ENCODE data around the gene CCDC27.
"Not testable (repeated sequence)": the region's sequence is repeated elsewhere in the genome, so short reads cannot be mapped to it uniquely, and the experiment has no call there.

The CCDC27 gene

GRCh38 chr1:3790500-3790923 is 38.3 kb downstream of the CCDC27 start:
- no peak overlapping the region for H3K27ac Mint-ChIP-seq
- H3K9me3 Mint-ChIP-seq = no peaks in the 10 kb centered on the region
- H3K4me3 Mint-ChIP-seq = no peak overlapping the region
- no peak for DNase-seq
- H3K4me1 Mint-ChIP-seq (ENCODE audit: low read depth) = peaks cover 51% of the 10 kb centered on the region
- peaks cover 68% of the 10 kb centered on the region for H3K36me3 Mint-ChIP-seq (ENCODE audit: low read depth)
- no peaks in the 10 kb centered on the region for H3K27me3 Mint-ChIP-seq

GRCh38 chr1:3790952-3791351 is 38.7 kb downstream of the CCDC27 start:
- Mint-ChIP-seq H3K27ac (no peak overlapping the region), H3K36me3 (ENCODE audit: low read depth) (peaks cover 63% of the 10 kb centered on the region), H3K4me3 (no peak overlapping the region), H3K4me1 (ENCODE audit: low read depth) (peaks cover 51% of the 10 kb centered on the region), H3K9me3 (no peaks in the 10 kb centered on the region), H3K27me3 (no peaks in the 10 kb centered on the region)
- DNase-seq = no peak

GRCh38 chr1:3795453-3796214 is 43.4 kb downstream of the CCDC27 start:
- H3K36me3 Mint-ChIP-seq (ENCODE audit: low read depth) = peaks cover 38% of the 10 kb centered on the region
- H3K27me3 Mint-ChIP-seq = peaks cover 11% of the 10 kb centered on the region
- peaks cover 49% of the 10 kb centered on the region for H3K4me1 Mint-ChIP-seq (ENCODE audit: low read depth)
- H3K4me3 Mint-ChIP-seq = peak overlapping the region; percentile 83
- peak overlapping the region; percentile 62 for H3K27ac Mint-ChIP-seq
- DNase-seq = no peak
- H3K9me3 Mint-ChIP-seq = no peaks in the 10 kb centered on the region

GRCh38 chr1:3796215-3797061 is 44.2 kb downstream of the CCDC27 start, which contains the start of gene LRRC47:
Gene LRRC47, minus strand, starts transcription at chr1:3796498. Its CDS starts 22 bp downstream, at chr1:3796476.
- Mint-ChIP-seq H3K4me3 (peak within 1 kb of the TSS; percentile 92), H3K27ac (peak within 1 kb of the TSS; percentile 94), H3K9me3 (no peaks in the 10 kb centered on the region), H3K4me1 (ENCODE audit: low read depth) (peaks cover 55% of the 10 kb centered on the region), H3K27me3 (peaks cover 17% of the 10 kb centered on the region), H3K36me3 (ENCODE audit: low read depth) (peaks cover 36% of the 10 kb centered on the region)
- DNase-seq = peak; percentile 96

- Mint-ChIP-seq H3K36me3 (ENCODE audit: low read depth) (peaks cover 10% of the 10 kb centered on the region), H3K9me3 (no peaks in the 10 kb centered on the region), H3K4me3 (no peak overlapping the region), H3K4me1 (ENCODE audit: low read depth) (peaks cover 25% of the 10 kb centered on the region), H3K27me3 (peaks cover 43% of the 10 kb centered on the region), H3K27ac (no peak overlapping the region)
- DNase-seq = no peak
Observed at GRCh38 chr1:3799976-3800685, 47.9 kb downstream of the CCDC27 start.

GRCh38 chr1:3800795-3801194 is 48.5 kb downstream of the CCDC27 start:
- H3K4me1 Mint-ChIP-seq (ENCODE audit: low read depth) = peaks cover 21% of the 10 kb centered on the region
- H3K36me3 Mint-ChIP-seq (ENCODE audit: low read depth); DNase-seq; H3K4me3 Mint-ChIP-seq; H3K9me3 Mint-ChIP-seq: not testable (repeated sequence)
- H3K27me3 Mint-ChIP-seq = peaks cover 44% of the 10 kb centered on the region
- H3K27ac Mint-ChIP-seq = peak overlapping the region; percentile 75

- Mint-ChIP-seq H3K27ac (no peak overlapping the region), H3K4me1 (ENCODE audit: low read depth) (peaks cover 11% of the 10 kb centered on the region), H3K4me3 (no peak overlapping the region), H3K27me3 (peaks cover 44% of the 10 kb centered on the region), H3K9me3 (no peaks in the 10 kb centered on the region), H3K36me3 (ENCODE audit: low read depth) (no peaks in the 10 kb centered on the region)
- no peak for DNase-seq
Observed at GRCh38 chr1:3803905-3804626, 51.8 kb downstream of the CCDC27 start.

- H3K27me3 Mint-ChIP-seq = peaks cover 42% of the 10 kb centered on the region
- not testable (repeated sequence) for H3K9me3 Mint-ChIP-seq; H3K27ac Mint-ChIP-seq; H3K4me3 Mint-ChIP-seq; H3K36me3 Mint-ChIP-seq (ENCODE audit: low read depth); DNase-seq
- peaks cover 11% of the 10 kb centered on the region for H3K4me1 Mint-ChIP-seq (ENCODE audit: low read depth)
Observed at GRCh38 chr1:3804627-3804944, 52.3 kb downstream of the CCDC27 start.

GRCh38 chr1:3805038-3805437 is 52.8 kb downstream of the CCDC27 start:
- H3K4me1 Mint-ChIP-seq (ENCODE audit: low read depth) = peaks cover 11% of the 10 kb centered on the region
- no peak overlapping the region for H3K27ac Mint-ChIP-seq
- H3K9me3 Mint-ChIP-seq = no peaks in the 10 kb centered on the region
- no peaks in the 10 kb centered on the region for H3K36me3 Mint-ChIP-seq (ENCODE audit: low read depth)
- DNase-seq = no peak
- peaks cover 38% of the 10 kb centered on the region for H3K27me3 Mint-ChIP-seq
- no peak overlapping the region for H3K4me3 Mint-ChIP-seq

- no peak for DNase-seq
- Mint-ChIP-seq H3K27me3 (peaks cover 20% of the 10 kb centered on the region), H3K4me1 (ENCODE audit: low read depth) (no peaks in the 10 kb centered on the region), H3K36me3 (ENCODE audit: low read depth) (no peaks in the 10 kb centered on the region), H3K27ac (no peak overlapping the region), H3K4me3 (no peak overlapping the region), H3K9me3 (no peaks in the 10 kb centered on the region)
Observed at GRCh38 chr1:3807769-3808168, 55.5 kb downstream of the CCDC27 start.

- no peak overlapping the region for H3K27ac Mint-ChIP-seq
- H3K4me3 Mint-ChIP-seq = no peak overlapping the region
- H3K9me3 Mint-ChIP-seq = no peaks in the 10 kb centered on the region
Observed at GRCh38 chr1:3809680-3810079, 57.4 kb downstream of the CCDC27 start.

GRCh38 chr1:3810149-3810761 is 58.0 kb downstream of the CCDC27 start:
- not testable (repeated sequence) for H3K9me3 Mint-ChIP-seq; DNase-seq; H3K27ac Mint-ChIP-seq; H3K4me3 Mint-ChIP-seq; H3K4me1 Mint-ChIP-seq (ENCODE audit: low read depth); H3K27me3 Mint-ChIP-seq
- peaks cover 15% of the 10 kb centered on the region for H3K36me3 Mint-ChIP-seq (ENCODE audit: low read depth)

More at GRCh38 chr1:3809680-3810079, 57.4 kb downstream of the CCDC27 start:
- peaks cover 5% of the 10 kb centered on the region for H3K27me3 Mint-ChIP-seq
- H3K4me1 Mint-ChIP-seq (ENCODE audit: low read depth) = no peaks in the 10 kb centered on the region
- peaks cover 9% of the 10 kb centered on the region for H3K36me3 Mint-ChIP-seq (ENCODE audit: low read depth)
- DNase-seq = no peak

GRCh38 chr1:3811595-3811911 is 59.3 kb downstream of the CCDC27 start:
- Mint-ChIP-seq H3K4me1 (ENCODE audit: low read depth) (no peaks in the 10 kb centered on the region), H3K27ac (no peak overlapping the region), H3K4me3 (no peak overlapping the region), H3K9me3 (no peaks in the 10 kb centered on the region), H3K27me3 (no peaks in the 10 kb centered on the region), H3K36me3 (ENCODE audit: low read depth) (peaks cover 26% of the 10 kb centered on the region)
- no peak for DNase-seq

- no peaks in the 10 kb centered on the region for H3K9me3 Mint-ChIP-seq
- H3K36me3 Mint-ChIP-seq (ENCODE audit: low read depth) = peaks cover 36% of the 10 kb centered on the region
- no peaks in the 10 kb centered on the region for H3K27me3 Mint-ChIP-seq
- no peaks in the 10 kb centered on the region for H3K4me1 Mint-ChIP-seq (ENCODE audit: low read depth)
- peak overlapping the region; percentile 50 for H3K27ac Mint-ChIP-seq
- no peak for DNase-seq
- H3K4me3 Mint-ChIP-seq = no peak overlapping the region
Observed at GRCh38 chr1:3814065-3814464, 61.8 kb downstream of the CCDC27 start.

Measured in activated T-cell treated with anti-CD3 and anti-CD28 coated beads, Interleukin-2, amount 50 U/mL, for 24 hours (primary cell).